Effector memory CD4-positive, alpha-beta T cell (primary cell): ENCODE data around the gene SLC9B1.

Source experiments
- DNase-seq, 3 donors: peaks; one replicate each; pipeline ENCODE4 v3.0.0-alpha.2; 2020
- H3K27ac ChIP-seq: 2 replicates; pipeline ENCODE4 v1.7.0; 2013; ENCODE audit warnings: mild to moderate bottlenecking, low read length, moderate library complexity; ENCODE audit not compliant: insufficient read depth, poor library complexity, severe bottlenecking
- H3K27me3 ChIP-seq: replicated peaks from 2 replicates; pipeline ENCODE4 v1.7.0; 2013; ENCODE audit warnings: mild to moderate bottlenecking, low read length; ENCODE audit not compliant: insufficient read depth, control insufficient read depth, poor library complexity, severe bottlenecking
- H3K36me3 ChIP-seq: 2 replicates; pipeline ENCODE4 v1.7.0; 2013; ENCODE audit warnings: mild to moderate bottlenecking, low read length, moderate library complexity; ENCODE audit not compliant: control insufficient read depth, insufficient read depth
- H3K4me1 ChIP-seq: 2 replicates; pipeline ENCODE4 v1.7.0; 2013; ENCODE audit warnings: low read length, mild to moderate bottlenecking; ENCODE audit not compliant: control insufficient read depth, insufficient read depth, poor library complexity, severe bottlenecking
- H3K4me3 ChIP-seq: 2 replicates; pipeline ENCODE4 v1.7.0; 2013; ENCODE audit warnings: low read length, low read depth, mild to moderate bottlenecking; ENCODE audit not compliant: insufficient read depth, poor library complexity, severe bottlenecking
- H3K9me3 ChIP-seq: 2 replicates; pipeline ENCODE4 v1.7.0; 2013; ENCODE audit warnings: mild to moderate bottlenecking, low read length, moderate library complexity; ENCODE audit not compliant: control insufficient read depth
- total RNA-seq, 3 donors: gene quantifications; one replicate each; lab custom pipeline; 2026; lab: John Stamatoyannopoulos, UW

The SLC9B1 gene, protein sequence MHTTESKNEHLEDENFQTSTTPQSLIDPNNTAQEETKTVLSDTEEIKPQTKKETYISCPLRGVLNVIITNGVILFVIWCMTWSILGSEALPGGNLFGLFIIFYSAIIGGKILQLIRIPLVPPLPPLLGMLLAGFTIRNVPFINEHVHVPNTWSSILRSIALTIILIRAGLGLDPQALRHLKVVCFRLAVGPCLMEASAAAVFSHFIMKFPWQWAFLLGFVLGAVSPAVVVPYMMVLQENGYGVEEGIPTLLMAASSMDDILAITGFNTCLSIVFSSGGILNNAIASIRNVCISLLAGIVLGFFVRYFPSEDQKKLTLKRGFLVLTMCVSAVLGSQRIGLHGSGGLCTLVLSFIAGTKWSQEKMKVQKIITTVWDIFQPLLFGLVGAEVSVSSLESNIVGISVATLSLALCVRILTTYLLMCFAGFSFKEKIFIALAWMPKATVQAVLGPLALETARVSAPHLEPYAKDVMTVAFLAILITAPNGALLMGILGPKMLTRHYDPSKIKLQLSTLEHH
- 1.6 to 2.6 (median 1.9) reads per million in 3 donors for total RNA-seq

DNA sequence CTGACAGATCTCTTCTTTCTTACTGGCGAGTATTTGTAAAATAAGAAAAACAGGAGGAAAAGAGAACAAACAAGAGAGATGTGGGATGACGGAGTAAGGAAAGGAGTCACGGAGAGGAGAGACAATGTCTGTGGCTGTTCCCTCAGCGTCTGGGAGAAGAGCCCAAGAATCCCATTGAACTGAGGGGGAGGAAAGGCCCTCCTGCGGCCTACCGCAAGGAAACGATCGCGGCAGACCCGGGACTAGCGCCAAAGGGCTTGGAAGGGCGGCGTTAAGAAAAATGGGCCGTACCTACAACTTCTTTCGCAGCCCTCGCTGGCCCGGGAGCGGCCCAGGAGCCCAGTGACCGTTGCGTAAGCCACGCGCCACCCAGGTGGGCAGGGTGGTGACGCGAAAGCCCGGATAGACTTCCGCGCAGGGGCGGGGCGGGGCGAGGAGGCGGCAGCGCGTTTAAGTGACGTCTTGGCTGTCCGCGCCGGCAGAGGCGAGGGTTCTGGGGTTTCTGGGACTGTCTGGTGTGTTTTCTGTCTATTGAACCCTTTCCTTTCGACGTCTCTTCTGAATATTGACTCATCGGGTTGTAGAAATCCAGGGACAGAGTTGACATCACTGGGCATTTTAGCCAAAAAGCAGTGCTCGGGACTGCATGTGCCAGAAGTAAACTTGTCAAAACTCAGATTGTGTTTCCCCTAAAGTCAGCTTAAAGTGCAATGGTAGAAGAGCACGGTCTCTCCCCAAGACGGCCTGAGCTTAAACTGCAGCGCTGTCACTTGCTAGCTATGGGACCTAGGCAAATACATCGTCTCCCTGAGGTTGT lies at the start of gene SLC9B1:
Gene SLC9B1 (minus strand): TSS at position 398 of the 817 bp plus-strand sequence. CDS start 27,994 bp downstream, outside the sequence.
- Histone ChIP-seq H3K27ac (peak within 1 kb of the TSS; percentile 77), H3K4me1 (peaks cover 6% of the 10 kb centered on the region), H3K27me3 (no peaks in the 10 kb centered on the region), H3K4me3 (peak within 1 kb of the TSS; percentile 65), H3K36me3 (no peaks in the 10 kb centered on the region), H3K9me3 (no peaks in the 10 kb centered on the region)
- DNase-seq, result peak; percentile 85 to 91 (median 90)

DNA sequence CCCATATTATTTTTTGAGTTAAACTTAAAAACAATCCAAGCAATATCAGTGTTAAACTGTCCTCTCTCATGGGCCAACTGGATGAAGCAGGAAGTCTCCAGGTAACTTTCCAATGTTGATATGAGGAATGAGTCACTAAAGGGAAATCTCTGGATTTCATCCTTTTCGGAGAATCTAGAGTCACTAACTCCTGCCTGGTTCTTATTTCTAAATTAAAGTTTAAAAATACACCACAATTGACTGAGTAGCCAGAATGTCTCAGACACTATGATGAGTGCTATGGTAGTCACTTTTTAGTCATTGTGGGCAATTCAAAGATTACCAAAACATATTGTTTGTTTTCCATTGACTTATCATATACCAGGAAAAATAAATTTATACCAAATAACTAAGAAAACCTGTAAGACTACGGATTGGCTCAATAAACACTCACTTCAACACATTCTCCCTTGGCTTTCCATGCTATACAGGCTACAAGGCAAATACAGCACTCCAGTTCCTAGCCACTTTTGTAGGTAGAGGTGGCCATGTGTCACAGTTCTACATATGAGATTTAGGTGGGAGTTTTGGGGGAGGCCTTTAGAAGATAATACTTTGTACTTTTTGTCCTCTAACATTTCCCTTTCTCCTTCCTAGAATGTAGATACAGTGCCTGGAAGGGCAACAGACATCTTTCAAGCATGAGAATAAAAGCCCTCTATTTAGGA lies 48.5 kb upstream of the SLC9B1 start:
- no peak overlapping the region for H3K27ac ChIP-seq
- no peaks in the 10 kb centered on the region for H3K9me3 ChIP-seq
- peaks cover 5% of the 10 kb centered on the region for H3K36me3 ChIP-seq
- no peak overlapping the region for H3K4me3 ChIP-seq
- no peak for DNase-seq
- no peaks in the 10 kb centered on the region for H3K27me3 ChIP-seq
- H3K4me1 ChIP-seq, result no peaks in the 10 kb centered on the region

GRCh38 chr4:103060453-103061148 lies 41.1 kb upstream of the SLC9B1 start:
- Histone ChIP-seq H3K27me3 (no peaks in the 10 kb centered on the region), H3K36me3 (no peaks in the 10 kb centered on the region), H3K9me3 (no peaks in the 10 kb centered on the region), H3K4me1 (no peaks in the 10 kb centered on the region), H3K27ac (no peak overlapping the region), H3K4me3 (no peak overlapping the region)
- DNase-seq, result no peak

DNA sequence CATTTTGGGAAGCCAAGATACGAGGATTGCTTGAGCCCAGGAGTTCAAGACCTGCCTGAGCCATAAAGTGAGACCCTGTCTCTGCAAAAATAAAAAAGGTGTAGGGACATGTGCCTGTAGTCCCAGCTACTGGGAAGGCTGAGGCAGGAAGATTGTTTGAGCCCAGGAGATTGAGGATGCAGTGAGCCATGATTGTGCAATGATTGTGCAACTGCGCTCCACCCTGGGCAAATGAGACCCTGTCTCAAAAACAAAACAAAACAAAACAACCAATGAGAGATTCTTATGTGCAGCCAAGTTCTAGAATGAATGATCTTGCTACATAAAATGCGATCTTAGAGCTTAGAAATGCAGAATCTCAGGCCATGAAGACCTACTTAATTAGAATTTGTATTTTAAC lies 34.5 kb upstream of the SLC9B1 start:
- Histone ChIP-seq H3K27ac (no peak overlapping the region), H3K36me3 (peaks cover 9% of the 10 kb centered on the region), H3K4me1 (no peaks in the 10 kb centered on the region), H3K27me3 (no peaks in the 10 kb centered on the region), H3K9me3 (no peaks in the 10 kb centered on the region), H3K4me3 (no peak overlapping the region)
- DNase-seq, result no peak

DNA sequence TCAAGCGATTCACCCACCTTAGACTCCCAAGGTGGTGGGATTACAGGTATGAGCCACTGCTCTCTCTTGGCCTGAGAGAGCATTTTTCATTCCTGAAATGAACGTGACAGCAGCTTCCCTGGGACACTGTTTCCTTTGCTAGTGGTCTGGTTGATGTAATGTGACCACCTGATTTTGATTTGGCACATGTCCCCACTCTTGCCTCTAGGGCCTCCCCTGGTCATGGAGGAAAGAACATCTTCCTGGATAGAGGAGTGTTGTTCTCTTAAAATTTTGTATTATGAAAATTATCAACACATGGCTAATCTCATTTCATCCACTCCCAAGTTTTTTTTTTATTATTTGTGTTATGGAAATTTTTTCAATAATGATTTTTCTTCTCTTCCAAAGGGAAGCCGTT lies 33.3 kb upstream of the SLC9B1 start:
- no peak for DNase-seq
- Histone ChIP-seq H3K4me1 (no peaks in the 10 kb centered on the region), H3K9me3 (no peaks in the 10 kb centered on the region), H3K27me3 (no peaks in the 10 kb centered on the region), H3K27ac (no peak overlapping the region), H3K4me3 (no peak overlapping the region), H3K36me3 (peaks cover 10% of the 10 kb centered on the region)

GRCh38 chr4:103052145-103052544 lies 32.6 kb upstream of the SLC9B1 start:
- no peak overlapping the region for H3K27ac ChIP-seq
- peaks cover 13% of the 10 kb centered on the region for H3K36me3 ChIP-seq
- H3K4me3 ChIP-seq, result no peak overlapping the region
- H3K27me3 ChIP-seq, result no peaks in the 10 kb centered on the region
- no peaks in the 10 kb centered on the region for H3K4me1 ChIP-seq
- H3K9me3 ChIP-seq, result no peaks in the 10 kb centered on the region
- no peak for DNase-seq

- Histone ChIP-seq H3K27me3 (no peaks in the 10 kb centered on the region), H3K9me3 (no peaks in the 10 kb centered on the region), H3K36me3 (peaks cover 13% of the 10 kb centered on the region), H3K4me3 (no peak overlapping the region), H3K27ac (no peak overlapping the region), H3K4me1 (no peaks in the 10 kb centered on the region)
- DNase-seq, result no peak
These were observed 31.4 kb upstream of the SLC9B1 start for GRCh38 chr4:103050736-103051436.

GRCh38 chr4:103046416-103047290 lies 27.1 kb upstream of the SLC9B1 start:
- peak in 1 of 3 donors; percentile 13 for DNase-seq
- Histone ChIP-seq H3K27ac (no peak overlapping the region), H3K27me3 (no peaks in the 10 kb centered on the region), H3K4me3 (no peak overlapping the region), H3K4me1 (no peaks in the 10 kb centered on the region), H3K9me3 (no peaks in the 10 kb centered on the region), H3K36me3 (peaks cover 24% of the 10 kb centered on the region)
